H1 (cell line): ENCODE measurements around the gene LHFPL2. TPM values are rescaled to one million over a fixed set of nuclear protein-coding genes. Genes with fewer than 3 reads are reported as not detected.

Experiments used
- CTCF ChIA-PET: fragments of 300-600 bp; sonication (Branson Sonifier 250); formaldehyde crosslinking; loops from one replicate; lab custom pipeline; 2021; ENCODE audit not compliant: partially characterized antibody; lab: Charles Lee
- POLR2A ChIA-PET: fragments of 300-600 bp; sonication (Branson Sonifier 250); formaldehyde crosslinking; loops from one replicate; lab custom pipeline; 2021; ENCODE audit warnings: inconsistent platforms; ENCODE audit not compliant: partially characterized antibody; lab: Charles Lee
- DNase-seq, 2 experiments: peaks; one replicate each; pipeline versions ENCODE4 v3.0.0 to v3.0.0-alpha.2; 2010 to 2022; ENCODE audit warnings: low spot score in 2 of 2, low read depth in 1 of 2, mixed read lengths in 1 of 2
- FAIRE-seq: peaks from 2 replicates; lab custom pipeline; 2011; peaks lifted over from hg19 to GRCh38; lab: Jason Lieb, UNC
- H2AFZ ChIP-seq: 2 replicates; pipeline ENCODE4 v1.8.1; 2012; ENCODE audit warnings: low read length, inconsistent platforms
- H2AK5ac ChIP-seq: 2 replicates; pipeline ENCODE4 v1.6.1; 2013; ENCODE audit warnings: low read depth, low read length
- H2BK120ac ChIP-seq: replicated peaks from 2 replicates; pipeline ENCODE3; 2013; ENCODE audit warnings: low read depth, low read length, inconsistent platforms
- H2BK12ac ChIP-seq: 2 replicates; pipeline ENCODE4 v1.6.1; 2013; ENCODE audit warnings: low read depth, low read length
- H2BK15ac ChIP-seq: 2 replicates; pipeline ENCODE4 v1.6.1; 2013; ENCODE audit warnings: low read length
- H2BK20ac ChIP-seq: 2 replicates; pipeline ENCODE4 v1.6.1; 2013; ENCODE audit warnings: low read length
- H2BK5ac ChIP-seq: 2 replicates; pipeline ENCODE4 v1.6.1; 2013; ENCODE audit warnings: low read depth, low read length
- H3K14ac ChIP-seq: 2 replicates; pipeline ENCODE4 v1.6.1; 2013; ENCODE audit warnings: inconsistent platforms; ENCODE audit not compliant: insufficient read length
- H3K18ac ChIP-seq: 2 replicates; pipeline ENCODE4 v1.6.1; 2013; ENCODE audit warnings: low read length; ENCODE audit errors: extremely low read depth
- H3K23ac ChIP-seq: 2 replicates; pipeline ENCODE4 v1.6.1; 2013; ENCODE audit warnings: inconsistent platforms; ENCODE audit not compliant: insufficient read length
- H3K23me2 ChIP-seq: 2 replicates; pipeline ENCODE4 v1.6.1; 2013; ENCODE audit warnings: low read depth, low read length
- H3K27ac ChIP-seq: 2 replicates; pipeline ENCODE4 v1.6.1; 2011; ENCODE audit warnings: low read depth, low read length, inconsistent platforms
- H3K27me3 ChIP-seq, 4 experiments: replicated peaks in 1 of 4; 1 replicate in 1 of 4; 2 replicates in 3 of 4; pipeline versions ENCODE4 v1.6.1 to v1.8.1; 2011 to 2013; ENCODE audit warnings: low read length in 3 of 4, mild to moderate bottlenecking in 3 of 4, inconsistent platforms in 2 of 4, mixed read lengths in 2 of 4, moderate library complexity in 1 of 4; ENCODE audit not compliant: control insufficient read depth in 3 of 4, insufficient read depth in 3 of 4; ENCODE audit errors: extremely low read depth in 1 of 4
- H3K36me3 ChIP-seq, 4 experiments: 2 replicates each; pipeline versions ENCODE4 v1.6.1 to v1.8.1; 2011 to 2013; ENCODE audit warnings: mild to moderate bottlenecking in 4 of 4, low read length in 3 of 4, moderate library complexity in 2 of 4, control low read depth in 1 of 4, inconsistent platforms in 1 of 4; ENCODE audit not compliant: insufficient read depth in 4 of 4, control insufficient read depth in 2 of 4
- H3K4ac ChIP-seq: replicated peaks from 2 replicates; pipeline ENCODE3; 2013; ENCODE audit warnings: low read length, low read depth, mixed read lengths, inconsistent platforms; ENCODE audit not compliant: insufficient read length
- H3K4me1 ChIP-seq, 4 experiments: replicated peaks in 1 of 4; 1 replicate in 1 of 4; 2 replicates in 3 of 4; pipeline versions ENCODE4 v1.6.1 to v1.8.1; 2011 to 2013; ENCODE audit warnings: low read length in 3 of 4, inconsistent platforms in 2 of 4, mixed read lengths in 1 of 4; ENCODE audit not compliant: insufficient read depth in 4 of 4, control insufficient read depth in 3 of 4
- H3K4me2 ChIP-seq, 2 experiments: 2 replicates each; pipeline versions ENCODE4 v1.6.1 to v1.8.1; 2011 to 2013; ENCODE audit warnings: low read depth in 2 of 2, low read length in 2 of 2, control low read depth in 1 of 2, inconsistent platforms in 1 of 2, mild to moderate bottlenecking in 1 of 2; ENCODE audit not compliant: insufficient read depth in 1 of 2
- H3K4me3 ChIP-seq, 4 experiments: fragments of 200-600, 300-600 bp in 1 of 4; sonication (generic), shearing (Covaris generic), sonication (Bioruptor Twin) in 1 of 4; 2 replicates each; pipeline versions ENCODE4 v1.5.1 to v1.8.1; 2011 to 2016; ENCODE audit warnings: low read length in 4 of 4, low read depth in 3 of 4, control low read depth in 2 of 4, inconsistent platforms in 2 of 4, mild to moderate bottlenecking in 2 of 4, mixed read lengths in 1 of 4, moderate library complexity in 1 of 4; ENCODE audit not compliant: insufficient read depth in 2 of 4; ENCODE audit errors: extremely low read depth in 1 of 4
- H3K56ac ChIP-seq: replicated peaks from 2 replicates; pipeline ENCODE3; 2013; ENCODE audit warnings: low read depth, mild to moderate bottlenecking, mixed read lengths, low read length, inconsistent platforms; ENCODE audit not compliant: insufficient read length
- H3K79me1 ChIP-seq: 2 replicates; pipeline ENCODE4 v1.6.1; 2013; ENCODE audit warnings: low read depth, low read length, control low read depth
- H3K79me2 ChIP-seq, 2 experiments: 2 replicates each; pipeline versions ENCODE4 v1.6.1 to v1.8.1; 2012 to 2013; ENCODE audit warnings: low read length in 2 of 2, mild to moderate bottlenecking in 2 of 2, inconsistent platforms in 1 of 2; ENCODE audit not compliant: insufficient read depth in 2 of 2, control insufficient read depth in 1 of 2
- H3K9ac ChIP-seq, 4 experiments: replicated peaks in 1 of 4; 1 replicate in 1 of 4; 2 replicates in 3 of 4; pipeline versions ENCODE4 v1.6.1 to v1.8.1; 2011 to 2013; ENCODE audit warnings: low read depth in 3 of 4, low read length in 3 of 4, control low read depth in 2 of 4, mild to moderate bottlenecking in 2 of 4, moderate library complexity in 2 of 4, inconsistent platforms in 1 of 4; ENCODE audit errors: extremely low read depth in 1 of 4
- H3K9me3 ChIP-seq, 2 experiments: 2 replicates each; pipeline versions ENCODE4 v1.6.1 to v1.8.1; 2012 to 2013; ENCODE audit warnings: mild to moderate bottlenecking in 2 of 2, moderate library complexity in 2 of 2, control low read depth in 1 of 2, inconsistent platforms in 1 of 2, low read depth in 1 of 2, low read length in 1 of 2, mixed read lengths in 1 of 2; ENCODE audit not compliant: insufficient read depth in 2 of 2
- H4K20me1 ChIP-seq, 2 experiments: replicated peaks in 1 of 2; 2 replicates each; pipeline versions ENCODE3 to v1.8.1; 2011 to 2013; ENCODE audit warnings: inconsistent platforms in 2 of 2, low read length in 2 of 2, mild to moderate bottlenecking in 1 of 2; ENCODE audit not compliant: insufficient read depth in 2 of 2, control insufficient read depth in 1 of 2
- H4K5ac ChIP-seq: 2 replicates; pipeline ENCODE4 v1.6.1; 2013; ENCODE audit warnings: low read length, low read depth, mixed read lengths, inconsistent platforms; ENCODE audit not compliant: insufficient read length
- H4K8ac ChIP-seq: 2 replicates; pipeline ENCODE4 v1.8.0; 2013; ENCODE audit warnings: mild to moderate bottlenecking, moderate library complexity, low read length, inconsistent platforms; ENCODE audit not compliant: insufficient read depth; ENCODE audit errors: extremely low read depth
- H4K91ac ChIP-seq: replicated peaks from 2 replicates; pipeline ENCODE3; 2013; ENCODE audit warnings: low read length, mixed read lengths, inconsistent platforms; ENCODE audit not compliant: insufficient read length
- CHD2 ChIP-seq: IDR thresholded peaks from 2 replicates; pipeline ENCODE4 v1.6.1; 2012; ENCODE audit warnings: low read length, improper control_type of control experiment
- SIX5 ChIP-seq: IDR thresholded peaks from 2 replicates; pipeline ENCODE4 v1.6.1; 2011; ENCODE audit warnings: mild to moderate bottlenecking, low read depth, low read length
- TCF12 ChIP-seq: IDR thresholded peaks from 2 replicates; pipeline ENCODE4 v1.6.1; 2011; ENCODE audit warnings: low read depth, mild to moderate bottlenecking, low read length
- WGBS, 2 experiments: shearing (Covaris generic) in 1 of 2; methylation state at CpG; one replicate each; pipeline versions ENCODE4 v1.1.6 to v1.1.7; 2013 to 2015; ENCODE audit warnings: low lambda C conversion rate in 2 of 2, mixed read lengths in 2 of 2, inconsistent platforms in 1 of 2, low coverage in 1 of 2, missing lambda C conversion rate in 1 of 2; ENCODE audit not compliant: insufficient replicate concordance in 2 of 2, insufficient coverage in 1 of 2, insufficient read length in 1 of 2; ENCODE audit errors: extremely low coverage in 1 of 2, missing lambda C conversion rate in 1 of 2; 5-methylcytosine and 5-hydroxymethylcytosine counted together
- polyA plus RNA-seq, 7 experiments: library from polyadenylated mRNA; depleted of rRNA in 3 of 7; stranded (reverse) in 5 of 7; unstranded in 2 of 7; fragments of >200 nt in 5 of 7; fragments of 200-250 nt in 2 of 7; gene quantifications; 1 replicate in 5 of 7; 2 replicates in 1 of 7; 4 replicates in 1 of 7; pipeline versions ENCODE4 v1.2.1 to v1.2.3, GENCODE V29; 2011 to 2013; ENCODE audit warnings: missing spikeins in 2 of 7, mixed read lengths in 2 of 7
- total RNA-seq: library from RNA; stranded (reverse); fragmentation: NEBNext Ultra II Directional; extraction: Animal tissue kit (Norgen Biotek cat#: 25700); gene quantifications from 2 replicates; pipeline ENCODE4 v1.2.1, GENCODE V29; 2021

LHFPL2 gene
- total and polyA plus RNA-seq, 2 of the 8 experiments (the other 6 are each of a cell fraction or from before 2014, with no cell fraction given) = 9.6 to 43.0 TPM

- no peak overlapping the region; a peak in 1 of 8 replicates for H3K4me3 ChIP-seq
- no peak for FAIRE-seq
Measured at GRCh38 chr5:78543292-78543691, 105.3 kb downstream of the LHFPL2 start.

More at GRCh38 chr5:78543292-78543691, 105.3 kb downstream of the LHFPL2 start:
- DNase-seq = no peak
- no peak overlapping the region for H3K14ac ChIP-seq
- H3K9ac ChIP-seq = no peak overlapping the region
- H3K79me1 ChIP-seq = peaks cover 7% of the 10 kb centered on the region
- no peak overlapping the region for H2BK120ac ChIP-seq
- H2BK15ac ChIP-seq = no peak overlapping the region
- peak overlapping the region; percentile 36 for H4K91ac ChIP-seq
- no peak overlapping the region for H3K18ac ChIP-seq
- H4K8ac ChIP-seq = no peak overlapping the region; the same call in 1 of the 2 replicates
- no peak overlapping the region for H3K56ac ChIP-seq
- no peaks in the 10 kb centered on the region for H3K9me3 ChIP-seq
- no peak overlapping the region for H2AFZ ChIP-seq
- TF ChIP-seq TCF12 (no peak), CHD2 (no peak), SIX5 (no peak)
- no peaks in the 10 kb centered on the region for H4K20me1 ChIP-seq
- no peak overlapping the region for H2BK12ac ChIP-seq
- WGBS, 2 experiments = 71% methylated on average over 4 of the region's 4 CpGs; no CpG with 5 or more reads in 1 of the 2 experiments
- no peak overlapping the region for H3K23ac ChIP-seq
- no peaks in the 10 kb centered on the region for H3K27me3 ChIP-seq
- H3K4me2 ChIP-seq = peak overlapping the region; percentile 9 to 19; a peak in 2 of 4 replicates
- H2AK5ac ChIP-seq = no peak overlapping the region
- no peak overlapping the region for H4K5ac ChIP-seq
- peaks cover 3 to 32% of the 10 kb centered on the region in 2 experiments; a peak in 3 of 4 replicates for H3K79me2 ChIP-seq
- H3K23me2 ChIP-seq = no peaks in the 10 kb centered on the region; the same call in 1 of the 2 replicates
- H3K4ac ChIP-seq = peak overlapping the region; percentile 39
- peaks cover 10 to 29% (median 17%) of the 10 kb centered on the region in 4 experiments for H3K4me1 ChIP-seq
- H3K36me3 ChIP-seq = no peaks in the 10 kb centered on the region
- ChIA-PET CTCF (interaction anchor here (1.1 to 2.2 kb wide), 5 partner anchors 10 to 355 kb away, joined by 3 to 16 read pairs (median 4); no protein-coding TSS in a partner anchor), POLR2A (no interaction called here)
- H2BK20ac ChIP-seq = no peak overlapping the region
- H2BK5ac ChIP-seq = peak overlapping the region; percentile 13; the same call in 1 of the 2 replicates
- peak overlapping the region; percentile 40; the same call in 1 of the 2 replicates for H3K27ac ChIP-seq
